HL-60 (cell line): ENCODE results near the gene CLIC4.

ENCODE experiments used
- SPI1 ChIP-seq: IDR thresholded peaks from 2 replicates; pipeline ENCODE4 v1.6.1; 2012; ENCODE audit warnings: low read depth, mild to moderate bottlenecking, borderline replicate concordance
- TF ChIP-seq, protein P1 (sequence below): IDR thresholded peaks from one replicate; pipeline ENCODE4 v1.5.1; 2011; ENCODE audit warnings: low read length, control low read depth, inconsistent platforms; ENCODE audit not compliant: insufficient read depth

DNA sequence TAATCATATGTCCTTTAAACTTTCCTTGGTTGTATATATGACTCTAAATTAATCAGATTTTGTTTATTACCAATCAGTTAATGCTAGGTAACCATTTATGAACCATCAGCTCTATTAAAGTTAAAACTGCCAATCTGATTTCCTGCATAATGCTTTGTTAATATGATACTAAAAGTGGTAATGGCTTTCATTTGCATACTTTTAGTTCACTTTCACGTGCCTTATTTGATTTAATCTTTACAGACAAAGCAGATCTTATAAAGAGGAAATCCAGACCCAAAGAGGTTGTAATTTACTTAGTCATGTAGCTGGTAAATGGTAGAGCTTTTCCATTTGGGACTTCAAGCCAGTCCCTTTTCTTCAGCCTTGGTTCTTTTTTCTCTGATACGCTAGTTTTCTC lies 61.3 kb downstream of the CLIC4 start:
- TF ChIP-seq, protein P1, sequence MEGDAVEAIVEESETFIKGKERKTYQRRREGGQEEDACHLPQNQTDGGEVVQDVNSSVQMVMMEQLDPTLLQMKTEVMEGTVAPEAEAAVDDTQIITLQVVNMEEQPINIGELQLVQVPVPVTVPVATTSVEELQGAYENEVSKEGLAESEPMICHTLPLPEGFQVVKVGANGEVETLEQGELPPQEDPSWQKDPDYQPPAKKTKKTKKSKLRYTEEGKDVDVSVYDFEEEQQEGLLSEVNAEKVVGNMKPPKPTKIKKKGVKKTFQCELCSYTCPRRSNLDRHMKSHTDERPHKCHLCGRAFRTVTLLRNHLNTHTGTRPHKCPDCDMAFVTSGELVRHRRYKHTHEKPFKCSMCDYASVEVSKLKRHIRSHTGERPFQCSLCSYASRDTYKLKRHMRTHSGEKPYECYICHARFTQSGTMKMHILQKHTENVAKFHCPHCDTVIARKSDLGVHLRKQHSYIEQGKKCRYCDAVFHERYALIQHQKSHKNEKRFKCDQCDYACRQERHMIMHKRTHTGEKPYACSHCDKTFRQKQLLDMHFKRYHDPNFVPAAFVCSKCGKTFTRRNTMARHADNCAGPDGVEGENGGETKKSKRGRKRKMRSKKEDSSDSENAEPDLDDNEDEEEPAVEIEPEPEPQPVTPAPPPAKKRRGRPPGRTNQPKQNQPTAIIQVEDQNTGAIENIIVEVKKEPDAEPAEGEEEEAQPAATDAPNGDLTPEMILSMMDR: no peak
- TF ChIP-seq SPI1: no peak
